Ectodermal cell (in vitro differentiated cells): ENCODE measurements around the gene EEF1AKMT2.
"Not testable (repeated sequence)": the region's sequence is repeated elsewhere in the genome, so short reads cannot be mapped to it uniquely, and the experiment has no call there.

ENCODE experiments used
- H3K27ac ChIP-seq: 2 replicates; pipeline ENCODE4 v1.7.0; 2013; ENCODE audit warnings: mild to moderate bottlenecking, low read depth, low read length; ENCODE audit not compliant: insufficient read depth, poor library complexity, severe bottlenecking
- H3K27me3 ChIP-seq: 2 replicates; pipeline ENCODE4 v1.7.0; 2013; ENCODE audit warnings: mild to moderate bottlenecking, low read length; ENCODE audit not compliant: insufficient read depth, control insufficient read depth, poor library complexity, severe bottlenecking
- H3K36me3 ChIP-seq: one replicate; pipeline ENCODE4 v1.7.0; 2013; ENCODE audit warnings: low read length; ENCODE audit not compliant: control insufficient read depth, insufficient read depth
- H3K4me1 ChIP-seq: one replicate; pipeline ENCODE4 v1.7.0; 2013; ENCODE audit warnings: low read length; ENCODE audit not compliant: control insufficient read depth, insufficient read depth
- H3K4me3 ChIP-seq: 2 replicates; pipeline ENCODE4 v1.7.0; 2013; ENCODE audit warnings: low read depth, low read length, control low read depth; ENCODE audit not compliant: insufficient read depth
- H3K9me3 ChIP-seq: 2 replicates; pipeline ENCODE4 v1.7.0; 2013; ENCODE audit warnings: mild to moderate bottlenecking, low read length, moderate library complexity; ENCODE audit not compliant: control insufficient read depth
- WGBS, 2 experiments: methylation state at CpG; one replicate each; pipeline ENCODE4 v1.1.7; 2013; ENCODE audit warnings: missing lambda C conversion rate in 2 of 2; 5-methylcytosine and 5-hydroxymethylcytosine counted together

EEF1AKMT2 gene

GRCh38 chr10:124821520-124821919 lies 29.8 kb upstream of the EEF1AKMT2 start:
- Histone ChIP-seq H3K4me1 (no peaks in the 10 kb centered on the region), H3K36me3 (peaks cover 13% of the 10 kb centered on the region), H3K27me3 (no peaks in the 10 kb centered on the region), H3K9me3 (no peaks in the 10 kb centered on the region), H3K27ac (no peak overlapping the region), H3K4me3 (no peak overlapping the region)
- 85 to 86% methylated on average over 4 of the region's 4 CpGs for WGBS, 2 experiments

GRCh38 chr10:124820121-124820520 lies 28.4 kb upstream of the EEF1AKMT2 start:
- Histone ChIP-seq H3K9me3 (no peaks in the 10 kb centered on the region), H3K4me1 (no peaks in the 10 kb centered on the region), H3K4me3 (no peak overlapping the region), H3K36me3 (peaks cover 11% of the 10 kb centered on the region), H3K27ac (no peak overlapping the region), H3K27me3 (no peaks in the 10 kb centered on the region)
- 86 to 100% methylated on average over 2 of the region's 2 CpGs for WGBS, 2 experiments

DNA sequence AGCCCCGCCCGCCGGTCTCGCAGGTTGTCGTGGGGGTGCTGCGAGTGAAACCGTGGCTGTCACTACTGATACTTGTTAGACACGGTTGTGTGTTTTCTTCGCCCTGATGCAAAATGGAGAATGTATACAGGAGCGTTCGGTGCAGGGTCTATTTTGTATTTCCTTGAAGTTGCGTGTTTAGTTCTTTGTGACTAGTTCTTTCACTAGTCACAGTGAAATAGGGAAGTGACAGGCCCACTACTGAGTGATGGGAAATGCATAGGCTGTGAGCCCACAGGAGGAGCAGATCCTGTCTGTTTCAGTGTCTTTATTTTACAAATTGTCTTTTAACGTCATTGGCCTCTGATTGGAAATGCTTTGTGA lies 10.6 kb upstream of the EEF1AKMT2 start:
- peak overlapping the region; percentile 83 for H3K4me3 ChIP-seq
- H3K27me3 ChIP-seq: no peaks in the 10 kb centered on the region
- no peaks in the 10 kb centered on the region for H3K36me3 ChIP-seq
- no peaks in the 10 kb centered on the region for H3K9me3 ChIP-seq
- no peak overlapping the region for H3K27ac ChIP-seq
- H3K4me1 ChIP-seq: peaks cover 2% of the 10 kb centered on the region
- WGBS, 2 experiments: 3 to 6% methylated on average over 13 of the region's 13 CpGs

GRCh38 chr10:124799211-124799610 lies 7.5 kb upstream of the EEF1AKMT2 start:
- WGBS, 2 experiments: 82 to 85% methylated on average over 4 of the region's 4 CpGs
- Histone ChIP-seq H3K27me3 (no peaks in the 10 kb centered on the region), H3K4me1 (peaks cover 2% of the 10 kb centered on the region), H3K4me3 (no peak overlapping the region), H3K9me3 (no peaks in the 10 kb centered on the region), H3K27ac (no peak overlapping the region), H3K36me3 (no peaks in the 10 kb centered on the region)

DNA sequence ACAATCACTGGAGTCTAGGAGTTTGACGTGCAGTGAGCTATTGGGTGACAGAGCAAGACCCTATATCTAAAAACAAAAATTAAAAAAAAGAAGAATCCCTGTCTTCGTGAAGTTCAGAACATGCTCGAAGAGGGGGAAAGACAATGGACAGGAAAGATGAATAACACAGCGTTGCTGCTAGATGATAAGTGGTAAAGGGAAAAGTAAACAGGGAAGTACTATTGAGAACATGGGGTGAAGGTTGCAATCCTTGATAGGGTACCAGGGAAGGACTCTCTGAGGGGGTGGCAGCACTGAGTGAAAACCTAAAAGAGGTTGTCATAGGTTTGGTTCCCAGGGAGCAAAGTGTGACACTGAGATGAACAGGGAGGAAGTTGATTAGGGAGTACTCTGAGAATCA lies 7.1 kb upstream of the EEF1AKMT2 start:
- no peak overlapping the region for H3K27ac ChIP-seq
- H3K36me3 ChIP-seq: no peaks in the 10 kb centered on the region
- H3K9me3 ChIP-seq: no peaks in the 10 kb centered on the region
- WGBS, 2 experiments: 89 to 90% methylated on average over 4 of the region's 4 CpGs
- no peaks in the 10 kb centered on the region for H3K27me3 ChIP-seq
- peaks cover 2% of the 10 kb centered on the region for H3K4me1 ChIP-seq
- H3K4me3 ChIP-seq: no peak overlapping the region

- no peaks in the 10 kb centered on the region for H3K27me3 ChIP-seq
- H3K9me3 ChIP-seq: no peaks in the 10 kb centered on the region
- no peaks in the 10 kb centered on the region for H3K36me3 ChIP-seq
- H3K4me3 ChIP-seq: no peak overlapping the region
- 68 to 72% methylated on average over 1 of the region's 1 CpG for WGBS, 2 experiments
- no peak overlapping the region for H3K27ac ChIP-seq
- peaks cover 2% of the 10 kb centered on the region for H3K4me1 ChIP-seq
Observed at GRCh38 chr10:124798364-124798763, 6.7 kb upstream of the EEF1AKMT2 start.

GRCh38 chr10:124792998-124793352 lies 1.3 kb upstream of the EEF1AKMT2 start:
- Histone ChIP-seq H3K27ac (no peak overlapping the region), H3K9me3 (no peaks in the 10 kb centered on the region), H3K27me3 (peaks cover 3% of the 10 kb centered on the region), H3K4me1 (no peaks in the 10 kb centered on the region), H3K4me3 (no peak overlapping the region), H3K36me3 (peaks cover 5% of the 10 kb centered on the region)
- WGBS, 2 experiments: 96 to 98% methylated on average over 11 of the region's 11 CpGs

DNA sequence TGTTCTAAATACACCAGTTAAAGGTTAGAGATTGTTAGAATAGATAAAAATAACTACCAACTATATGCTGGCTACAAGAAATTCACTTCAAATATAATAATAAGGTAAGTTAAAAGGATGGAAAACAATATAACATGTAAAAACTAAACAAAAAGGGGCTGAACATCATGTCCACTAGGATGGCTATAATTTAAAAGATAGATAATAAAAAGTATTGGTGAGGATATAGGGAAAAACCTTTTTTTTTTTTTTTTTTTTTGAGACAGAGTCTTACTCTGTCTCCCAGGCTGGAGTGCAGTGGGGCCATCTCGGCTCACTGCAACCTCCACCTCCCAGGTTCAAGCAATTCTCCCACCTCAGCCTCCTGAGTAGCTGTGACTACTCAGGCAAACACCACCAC lies 8.8 kb downstream of the EEF1AKMT2 start:
- H3K27me3 ChIP-seq, H3K9me3 ChIP-seq, H3K27ac ChIP-seq, H3K4me3 ChIP-seq, H3K4me1 ChIP-seq: not testable (repeated sequence)
- peaks cover 18% of the 10 kb centered on the region for H3K36me3 ChIP-seq
- 90 to 91% methylated on average over 1 of the region's 1 CpG for WGBS, 2 experiments

DNA sequence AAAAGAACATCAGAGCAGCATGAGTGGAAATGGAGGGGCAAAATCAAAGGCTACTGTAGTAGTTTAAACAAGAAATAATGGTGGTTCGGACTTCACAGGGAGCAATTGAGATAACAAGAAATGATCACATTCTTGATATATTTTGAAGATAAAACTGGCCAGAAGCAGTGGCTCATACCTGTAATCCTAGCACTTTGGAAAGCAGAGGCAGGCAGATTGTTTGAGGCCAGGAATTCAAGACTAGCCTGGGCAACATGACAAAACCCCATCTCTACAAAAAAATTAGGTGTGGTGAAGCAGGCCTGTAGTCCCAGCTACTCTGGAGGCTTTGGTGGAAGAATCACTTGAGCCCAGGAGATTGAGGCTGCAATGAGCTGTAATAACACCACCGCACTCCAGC lies 22.9 kb downstream of the EEF1AKMT2 start:
- H3K27me3 ChIP-seq: no peaks in the 10 kb centered on the region
- H3K36me3 ChIP-seq: peaks cover 5% of the 10 kb centered on the region
- no peak overlapping the region for H3K27ac ChIP-seq
- 98 to 100% methylated on average over 1 to 2 of the region's 2 CpGs for WGBS, 2 experiments
- no peak overlapping the region for H3K4me3 ChIP-seq
- no peaks in the 10 kb centered on the region for H3K4me1 ChIP-seq
- H3K9me3 ChIP-seq: no peaks in the 10 kb centered on the region

DNA sequence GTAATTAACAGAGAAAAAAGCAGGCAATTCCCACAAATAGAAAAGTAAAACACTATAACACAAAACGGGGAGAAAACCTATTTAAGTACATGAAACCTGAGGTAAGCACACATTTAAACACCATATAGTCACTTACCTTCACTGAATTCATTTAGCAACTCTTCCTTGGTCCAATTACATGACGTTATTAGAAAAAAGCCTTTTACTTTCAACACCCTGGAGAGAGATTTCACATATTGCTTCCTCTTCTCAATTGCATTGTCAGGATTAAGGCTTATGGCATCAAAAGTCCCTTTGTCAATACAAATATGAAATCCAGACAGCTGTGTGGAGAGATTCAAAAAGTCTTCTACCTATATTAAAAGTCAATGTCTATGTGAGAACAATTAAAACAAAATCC lies 26.4 kb downstream of the EEF1AKMT2 start:
- peaks cover 9% of the 10 kb centered on the region for H3K36me3 ChIP-seq
- H3K4me1 ChIP-seq: no peaks in the 10 kb centered on the region
- 91 to 95% methylated on average over 2 of the region's 2 CpGs for WGBS, 2 experiments
- no peaks in the 10 kb centered on the region for H3K9me3 ChIP-seq
- no peaks in the 10 kb centered on the region for H3K27me3 ChIP-seq
- H3K4me3 ChIP-seq: no peak overlapping the region
- H3K27ac ChIP-seq: no peak overlapping the region

- H3K36me3 ChIP-seq: peaks cover 14% of the 10 kb centered on the region
- no peak overlapping the region for H3K27ac ChIP-seq
- WGBS, 2 experiments: 100% methylated on average over 1 of the region's 1 CpG
- H3K9me3 ChIP-seq: no peaks in the 10 kb centered on the region
- H3K27me3 ChIP-seq: no peaks in the 10 kb centered on the region
- H3K4me3 ChIP-seq: no peak overlapping the region
- no peaks in the 10 kb centered on the region for H3K4me1 ChIP-seq
Observed at GRCh38 chr10:124763267-124763666, 28.4 kb downstream of the EEF1AKMT2 start.
